ENCODE measurements around the gene TAPT1.

GRCh38 chr4:16158504-16158852 is 67.8 kb downstream of the TAPT1 start:
- TF ChIP-seq, protein P1, sequence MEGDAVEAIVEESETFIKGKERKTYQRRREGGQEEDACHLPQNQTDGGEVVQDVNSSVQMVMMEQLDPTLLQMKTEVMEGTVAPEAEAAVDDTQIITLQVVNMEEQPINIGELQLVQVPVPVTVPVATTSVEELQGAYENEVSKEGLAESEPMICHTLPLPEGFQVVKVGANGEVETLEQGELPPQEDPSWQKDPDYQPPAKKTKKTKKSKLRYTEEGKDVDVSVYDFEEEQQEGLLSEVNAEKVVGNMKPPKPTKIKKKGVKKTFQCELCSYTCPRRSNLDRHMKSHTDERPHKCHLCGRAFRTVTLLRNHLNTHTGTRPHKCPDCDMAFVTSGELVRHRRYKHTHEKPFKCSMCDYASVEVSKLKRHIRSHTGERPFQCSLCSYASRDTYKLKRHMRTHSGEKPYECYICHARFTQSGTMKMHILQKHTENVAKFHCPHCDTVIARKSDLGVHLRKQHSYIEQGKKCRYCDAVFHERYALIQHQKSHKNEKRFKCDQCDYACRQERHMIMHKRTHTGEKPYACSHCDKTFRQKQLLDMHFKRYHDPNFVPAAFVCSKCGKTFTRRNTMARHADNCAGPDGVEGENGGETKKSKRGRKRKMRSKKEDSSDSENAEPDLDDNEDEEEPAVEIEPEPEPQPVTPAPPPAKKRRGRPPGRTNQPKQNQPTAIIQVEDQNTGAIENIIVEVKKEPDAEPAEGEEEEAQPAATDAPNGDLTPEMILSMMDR (IDR thresholded peaks at IDR 0.05; ENCODE audit: insufficient read depth, low read depth, low read length) = no peak
- no peak for TF ChIP-seq EZH2 (IDR thresholded peaks at IDR 0.05; ENCODE audit: insufficient read depth, low read length)
